NCI-H748 (cell line): ENCODE measurements around the gene CD226.
A peak's percentile ranks its signal among the peaks of the same experiment; 100 is the strongest.
"Not testable (repeated sequence)": the region's sequence is repeated elsewhere in the genome, so short reads cannot be mapped to it uniquely, and the experiment has no call there.

ENCODE experiments used
- DNase-seq: peaks from one replicate; lab custom pipeline; 2025; ENCODE audit not compliant: unreplicated experiment; lab: John Stamatoyannopoulos, UW

The CD226 gene

GRCh38 chr18:69876490-69876889 is 71.2 kb downstream of the CD226 start:
- no peak for DNase-seq

- peak; percentile 45 for DNase-seq
These were observed 73.6 kb downstream of the CD226 start for GRCh38 chr18:69874058-69874457.

- DNase-seq, result no peak
These were observed 75.0 kb downstream of the CD226 start for GRCh38 chr18:69872661-69873060.

GRCh38 chr18:69871363-69871762 is 76.3 kb downstream of the CD226 start:
- DNase-seq, result peak; percentile 56

- DNase-seq, result no peak
These were observed 76.9 kb downstream of the CD226 start for GRCh38 chr18:69870736-69871135.

GRCh38 chr18:69866212-69866611 is 81.5 kb downstream of the CD226 start:
- DNase-seq, result no peak

- DNase-seq, result no peak
These were observed 81.9 kb downstream of the CD226 start for GRCh38 chr18:69865776-69866175.

DNA sequence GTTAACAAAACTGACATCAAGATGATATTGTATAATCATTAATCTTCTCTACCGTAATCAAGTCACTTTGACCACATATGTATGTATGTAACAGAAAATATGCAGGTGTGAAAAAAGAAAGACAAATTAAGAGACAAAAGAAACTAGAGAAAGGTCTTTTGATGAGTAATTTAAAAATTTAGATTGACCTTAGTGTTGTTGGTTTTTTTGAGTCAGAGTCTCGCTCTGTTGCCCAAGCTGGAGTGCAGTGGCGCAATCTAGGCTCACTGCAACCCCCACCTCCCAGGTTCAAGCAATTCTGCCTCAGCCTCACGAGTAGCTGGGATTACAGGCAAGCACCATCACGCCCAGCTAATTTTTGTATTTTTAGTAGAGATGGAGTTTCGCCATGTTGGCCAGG is 82.9 kb downstream of the CD226 start:
- DNase-seq, result not testable (repeated sequence)

GRCh38 chr18:69858897-69859296 is 88.8 kb downstream of the CD226 start:
- DNase-seq, result no peak

GRCh38 chr18:69854455-69854854 is 93.2 kb downstream of the CD226 start:
- DNase-seq, result no peak

DNA sequence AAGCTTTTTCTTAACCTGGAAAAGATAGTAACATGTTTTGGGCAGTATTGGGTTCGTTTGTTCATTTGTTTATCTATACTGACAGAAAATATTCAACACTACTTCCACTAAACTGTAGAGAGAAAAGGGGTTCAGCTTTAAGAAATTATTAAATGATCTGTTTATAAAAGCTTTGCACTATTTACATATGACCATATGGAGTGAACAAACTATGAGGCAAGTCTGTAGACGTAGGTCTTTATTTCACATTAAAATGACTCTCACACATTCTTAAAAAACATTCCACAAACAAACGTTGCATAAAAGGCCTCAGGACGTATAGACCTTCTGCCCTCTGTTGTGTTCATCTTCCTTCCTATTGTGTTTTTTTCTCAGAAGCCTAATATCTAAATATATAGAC is 94.6 kb downstream of the CD226 start:
- DNase-seq, result no peak

DNA sequence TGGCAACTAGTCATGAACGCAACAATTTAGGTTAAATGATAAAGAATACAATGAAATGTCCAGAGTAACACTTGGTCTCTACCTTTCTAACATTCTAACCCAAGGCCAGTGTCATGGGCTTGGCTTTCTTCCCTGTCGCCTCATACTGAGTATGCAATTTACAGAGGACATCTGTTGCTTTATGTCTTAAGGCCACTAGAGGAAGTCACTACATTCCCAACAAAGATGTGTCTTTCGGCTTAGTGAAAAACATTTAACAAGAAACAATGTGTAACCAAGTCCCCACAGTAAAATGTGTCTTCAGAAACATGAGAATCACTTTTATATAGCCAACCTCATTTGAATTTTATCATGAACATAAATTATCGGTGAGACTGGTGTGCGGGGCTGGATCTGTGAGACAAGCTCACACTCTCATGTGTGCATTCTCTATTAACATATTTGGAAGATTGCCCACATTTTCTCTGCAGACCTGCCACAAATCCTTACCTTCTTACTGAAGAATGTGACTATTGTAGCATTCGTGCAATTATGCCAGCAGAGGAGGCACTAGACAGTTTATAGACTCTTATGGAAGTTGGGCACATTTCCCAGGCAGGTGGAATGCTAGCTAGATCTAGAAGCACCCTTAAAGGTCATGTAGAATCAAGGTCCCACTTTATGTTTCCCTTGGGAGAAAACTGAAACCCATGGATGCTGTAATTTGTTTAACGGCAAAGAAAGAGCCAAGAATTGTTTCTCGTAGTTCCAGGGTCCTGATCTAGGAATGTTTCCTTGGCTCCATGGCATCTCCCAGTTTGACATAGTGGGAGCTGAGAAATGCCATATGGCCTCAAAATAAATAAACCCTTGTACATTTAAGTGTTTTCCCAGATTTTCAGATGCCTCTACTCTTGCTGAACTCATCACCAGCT is 101.8 kb downstream of the CD226 start:
- no peak for DNase-seq

DNA sequence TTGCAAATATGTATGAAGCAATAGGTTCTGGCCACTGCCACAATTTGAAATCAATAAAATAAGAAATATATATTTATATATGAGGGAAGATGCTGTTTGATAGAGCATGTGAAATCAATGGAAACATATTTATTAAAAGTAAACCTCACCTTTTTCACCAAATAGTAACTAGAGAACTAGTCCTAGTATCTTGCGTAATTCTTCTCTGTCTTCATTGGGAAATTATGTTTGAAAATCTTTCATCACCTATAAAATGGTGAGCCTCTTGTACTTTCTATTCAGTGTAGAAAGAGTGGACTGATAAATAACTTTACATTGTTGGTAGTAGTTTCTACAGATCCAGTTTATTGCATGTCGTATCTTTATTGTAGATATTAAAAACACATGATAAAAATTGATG is 103.0 kb downstream of the CD226 start:
- no peak for DNase-seq

DNA sequence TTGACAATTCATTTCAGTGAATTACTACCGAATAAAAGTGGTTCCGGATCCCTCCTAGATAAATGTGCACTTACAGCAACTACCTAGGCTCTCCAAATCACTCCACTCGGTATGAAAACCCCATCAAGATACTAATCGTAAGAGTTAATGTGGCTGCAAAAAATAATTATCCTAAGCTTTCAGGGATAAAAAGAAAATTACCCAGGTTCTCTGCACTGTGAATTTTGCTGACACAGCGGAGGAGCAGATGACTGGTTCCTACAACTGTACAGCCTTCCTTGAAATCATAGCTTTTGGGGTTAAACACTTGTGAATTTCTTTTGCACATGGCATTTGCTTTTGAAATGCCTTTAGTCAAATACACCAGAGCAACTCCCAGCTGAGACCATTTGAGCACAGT is 104.7 kb downstream of the CD226 start:
- DNase-seq, result no peak

DNA sequence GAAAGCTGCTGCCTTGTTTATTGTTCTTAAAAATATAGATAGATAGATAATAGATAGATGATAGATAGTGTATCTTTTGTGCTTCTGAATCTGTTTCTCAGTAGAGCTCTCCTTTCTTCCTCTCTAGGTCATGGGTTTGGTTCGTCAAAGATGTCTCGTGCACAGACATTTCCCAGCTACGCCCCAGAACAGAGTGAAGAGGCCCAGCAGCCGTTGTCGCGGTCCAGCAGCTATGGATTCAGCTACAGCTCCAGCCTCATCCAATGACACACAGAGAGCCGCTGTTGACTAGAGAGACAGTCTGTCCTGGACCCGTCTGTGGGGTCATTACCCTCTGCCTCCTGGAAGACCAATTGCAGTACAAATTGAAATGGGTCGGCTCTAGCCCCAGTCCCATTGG is 106.6 kb downstream of the CD226 start:
- no peak for DNase-seq

GRCh38 chr18:69840445-69840844 is 107.2 kb downstream of the CD226 start:
- DNase-seq, result no peak

DNA sequence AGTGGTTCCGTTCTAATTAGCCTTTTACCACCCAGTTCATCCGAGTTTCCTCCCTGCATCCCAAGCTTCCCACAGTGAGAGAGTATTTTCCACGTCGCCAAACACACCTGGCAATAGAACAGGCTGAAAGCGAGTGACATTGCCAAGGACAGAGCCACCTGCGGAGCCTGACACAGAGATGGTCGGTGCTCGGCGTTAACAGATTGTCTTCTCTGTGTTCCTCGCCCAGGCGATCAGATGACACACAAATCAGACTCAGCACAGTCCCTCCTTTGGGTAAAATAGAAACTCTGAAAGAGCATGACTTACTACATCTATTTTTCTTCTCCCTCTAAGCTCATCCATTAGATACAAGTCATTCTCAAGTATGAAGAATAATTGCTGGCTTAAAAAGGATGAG is 107.7 kb downstream of the CD226 start:
- peak; percentile 31 for DNase-seq

GRCh38 chr18:69839497-69839896 is 108.2 kb downstream of the CD226 start:
- DNase-seq, result no peak

- DNase-seq, result no peak
These were observed 108.9 kb downstream of the CD226 start for GRCh38 chr18:69838620-69839411.

- DNase-seq, result no peak
These were observed 109.7 kb downstream of the CD226 start for GRCh38 chr18:69838003-69838402.

DNA sequence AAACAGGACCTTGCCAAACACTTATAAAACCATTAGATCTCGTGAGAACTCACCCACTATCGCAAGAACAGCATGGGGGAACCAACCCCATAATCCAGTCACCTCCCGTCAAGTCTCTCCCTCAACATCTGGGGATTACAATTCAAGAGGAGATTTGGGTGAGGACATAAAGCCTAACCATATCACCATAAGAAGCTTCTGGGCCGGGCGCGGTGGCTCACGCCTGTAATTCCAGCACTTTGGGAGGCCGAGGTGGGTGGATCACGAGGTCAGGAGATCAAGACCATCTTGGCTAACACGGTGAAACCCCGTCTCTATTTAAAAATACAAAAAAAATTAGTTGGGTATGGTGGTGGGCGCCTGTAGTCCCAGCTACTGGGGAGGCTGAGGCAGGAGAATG is 112.7 kb downstream of the CD226 start:
- not testable (repeated sequence) for DNase-seq

GRCh38 chr18:69830189-69830588 is 117.5 kb downstream of the CD226 start:
- DNase-seq, result no peak
